H1 (cell line): ENCODE measurements around the gene HSF4. TPM values are rescaled to one million over a fixed set of nuclear protein-coding genes. Genes with fewer than 3 reads are reported as not detected.

Source experiments
- CTCF ChIA-PET: fragments of 300-600 bp; sonication (Branson Sonifier 250); formaldehyde crosslinking; loops from one replicate; lab custom pipeline; 2021; ENCODE audit not compliant: partially characterized antibody; lab: Charles Lee
- POLR2A ChIA-PET: fragments of 300-600 bp; sonication (Branson Sonifier 250); formaldehyde crosslinking; loops from one replicate; lab custom pipeline; 2021; ENCODE audit warnings: inconsistent platforms; ENCODE audit not compliant: partially characterized antibody; lab: Charles Lee
- DNase-seq, 2 experiments: peaks; one replicate each; pipeline versions ENCODE4 v3.0.0 to v3.0.0-alpha.2; 2010 to 2022; ENCODE audit warnings: low spot score in 2 of 2, low read depth in 1 of 2, mixed read lengths in 1 of 2
- FAIRE-seq: peaks from 2 replicates; lab custom pipeline; 2011; peaks lifted over from hg19 to GRCh38; lab: Jason Lieb, UNC
- H2AFZ ChIP-seq: 2 replicates; pipeline ENCODE4 v1.8.1; 2012; ENCODE audit warnings: low read length, inconsistent platforms
- H2AK5ac ChIP-seq: 2 replicates; pipeline ENCODE4 v1.6.1; 2013; ENCODE audit warnings: low read depth, low read length
- H2BK120ac ChIP-seq: replicated peaks from 2 replicates; pipeline ENCODE3; 2013; ENCODE audit warnings: low read depth, low read length, inconsistent platforms
- H2BK12ac ChIP-seq: 2 replicates; pipeline ENCODE4 v1.6.1; 2013; ENCODE audit warnings: low read depth, low read length
- H2BK15ac ChIP-seq: 2 replicates; pipeline ENCODE4 v1.6.1; 2013; ENCODE audit warnings: low read length
- H2BK20ac ChIP-seq: 2 replicates; pipeline ENCODE4 v1.6.1; 2013; ENCODE audit warnings: low read length
- H2BK5ac ChIP-seq: 2 replicates; pipeline ENCODE4 v1.6.1; 2013; ENCODE audit warnings: low read depth, low read length
- H3K14ac ChIP-seq: 2 replicates; pipeline ENCODE4 v1.6.1; 2013; ENCODE audit warnings: inconsistent platforms; ENCODE audit not compliant: insufficient read length
- H3K18ac ChIP-seq: 2 replicates; pipeline ENCODE4 v1.6.1; 2013; ENCODE audit warnings: low read length; ENCODE audit errors: extremely low read depth
- H3K23ac ChIP-seq: 2 replicates; pipeline ENCODE4 v1.6.1; 2013; ENCODE audit warnings: inconsistent platforms; ENCODE audit not compliant: insufficient read length
- H3K23me2 ChIP-seq: 2 replicates; pipeline ENCODE4 v1.6.1; 2013; ENCODE audit warnings: low read depth, low read length
- H3K27ac ChIP-seq: 2 replicates; pipeline ENCODE4 v1.6.1; 2011; ENCODE audit warnings: low read depth, low read length, inconsistent platforms
- H3K27me3 ChIP-seq, 4 experiments: replicated peaks in 1 of 4; 1 replicate in 1 of 4; 2 replicates in 3 of 4; pipeline versions ENCODE4 v1.6.1 to v1.8.1; 2011 to 2013; ENCODE audit warnings: low read length in 3 of 4, mild to moderate bottlenecking in 3 of 4, inconsistent platforms in 2 of 4, mixed read lengths in 2 of 4, moderate library complexity in 1 of 4; ENCODE audit not compliant: control insufficient read depth in 3 of 4, insufficient read depth in 3 of 4; ENCODE audit errors: extremely low read depth in 1 of 4
- H3K36me3 ChIP-seq, 4 experiments: 2 replicates each; pipeline versions ENCODE4 v1.6.1 to v1.8.1; 2011 to 2013; ENCODE audit warnings: mild to moderate bottlenecking in 4 of 4, low read length in 3 of 4, moderate library complexity in 2 of 4, control low read depth in 1 of 4, inconsistent platforms in 1 of 4; ENCODE audit not compliant: insufficient read depth in 4 of 4, control insufficient read depth in 2 of 4
- H3K4ac ChIP-seq: replicated peaks from 2 replicates; pipeline ENCODE3; 2013; ENCODE audit warnings: low read length, low read depth, mixed read lengths, inconsistent platforms; ENCODE audit not compliant: insufficient read length
- H3K4me1 ChIP-seq, 4 experiments: replicated peaks in 1 of 4; 1 replicate in 1 of 4; 2 replicates in 3 of 4; pipeline versions ENCODE4 v1.6.1 to v1.8.1; 2011 to 2013; ENCODE audit warnings: low read length in 3 of 4, inconsistent platforms in 2 of 4, mixed read lengths in 1 of 4; ENCODE audit not compliant: insufficient read depth in 4 of 4, control insufficient read depth in 3 of 4
- H3K4me2 ChIP-seq, 2 experiments: 2 replicates each; pipeline versions ENCODE4 v1.6.1 to v1.8.1; 2011 to 2013; ENCODE audit warnings: low read depth in 2 of 2, low read length in 2 of 2, control low read depth in 1 of 2, inconsistent platforms in 1 of 2, mild to moderate bottlenecking in 1 of 2; ENCODE audit not compliant: insufficient read depth in 1 of 2
- H3K4me3 ChIP-seq, 4 experiments: fragments of 200-600, 300-600 bp in 1 of 4; sonication (generic), shearing (Covaris generic), sonication (Bioruptor Twin) in 1 of 4; 2 replicates each; pipeline versions ENCODE4 v1.5.1 to v1.8.1; 2011 to 2016; ENCODE audit warnings: low read length in 4 of 4, low read depth in 3 of 4, control low read depth in 2 of 4, inconsistent platforms in 2 of 4, mild to moderate bottlenecking in 2 of 4, mixed read lengths in 1 of 4, moderate library complexity in 1 of 4; ENCODE audit not compliant: insufficient read depth in 2 of 4; ENCODE audit errors: extremely low read depth in 1 of 4
- H3K56ac ChIP-seq: replicated peaks from 2 replicates; pipeline ENCODE3; 2013; ENCODE audit warnings: low read depth, mild to moderate bottlenecking, mixed read lengths, low read length, inconsistent platforms; ENCODE audit not compliant: insufficient read length
- H3K79me1 ChIP-seq: 2 replicates; pipeline ENCODE4 v1.6.1; 2013; ENCODE audit warnings: low read depth, low read length, control low read depth
- H3K79me2 ChIP-seq, 2 experiments: 2 replicates each; pipeline versions ENCODE4 v1.6.1 to v1.8.1; 2012 to 2013; ENCODE audit warnings: low read length in 2 of 2, mild to moderate bottlenecking in 2 of 2, inconsistent platforms in 1 of 2; ENCODE audit not compliant: insufficient read depth in 2 of 2, control insufficient read depth in 1 of 2
- H3K9ac ChIP-seq, 4 experiments: replicated peaks in 1 of 4; 1 replicate in 1 of 4; 2 replicates in 3 of 4; pipeline versions ENCODE4 v1.6.1 to v1.8.1; 2011 to 2013; ENCODE audit warnings: low read depth in 3 of 4, low read length in 3 of 4, control low read depth in 2 of 4, mild to moderate bottlenecking in 2 of 4, moderate library complexity in 2 of 4, inconsistent platforms in 1 of 4; ENCODE audit errors: extremely low read depth in 1 of 4
- H3K9me3 ChIP-seq, 2 experiments: 2 replicates each; pipeline versions ENCODE4 v1.6.1 to v1.8.1; 2012 to 2013; ENCODE audit warnings: mild to moderate bottlenecking in 2 of 2, moderate library complexity in 2 of 2, control low read depth in 1 of 2, inconsistent platforms in 1 of 2, low read depth in 1 of 2, low read length in 1 of 2, mixed read lengths in 1 of 2; ENCODE audit not compliant: insufficient read depth in 2 of 2
- H4K20me1 ChIP-seq, 2 experiments: replicated peaks in 1 of 2; 2 replicates each; pipeline versions ENCODE3 to v1.8.1; 2011 to 2013; ENCODE audit warnings: inconsistent platforms in 2 of 2, low read length in 2 of 2, mild to moderate bottlenecking in 1 of 2; ENCODE audit not compliant: insufficient read depth in 2 of 2, control insufficient read depth in 1 of 2
- H4K5ac ChIP-seq: 2 replicates; pipeline ENCODE4 v1.6.1; 2013; ENCODE audit warnings: low read length, low read depth, mixed read lengths, inconsistent platforms; ENCODE audit not compliant: insufficient read length
- H4K8ac ChIP-seq: 2 replicates; pipeline ENCODE4 v1.8.0; 2013; ENCODE audit warnings: mild to moderate bottlenecking, moderate library complexity, low read length, inconsistent platforms; ENCODE audit not compliant: insufficient read depth; ENCODE audit errors: extremely low read depth
- H4K91ac ChIP-seq: replicated peaks from 2 replicates; pipeline ENCODE3; 2013; ENCODE audit warnings: low read length, mixed read lengths, inconsistent platforms; ENCODE audit not compliant: insufficient read length
- ASH2L ChIP-seq: fragments of 200-600, 300-600 bp; sonication (generic); IDR thresholded peaks from one replicate; pipeline ENCODE4 v1.7.1; 2017; ENCODE audit warnings: low read length
- HDAC2 ChIP-seq, 2 experiments: fragments of 300-600 bp in 1 of 2; sonication (generic) in 1 of 2; IDR thresholded peaks; 2 replicates each; pipeline ENCODE4 v1.6.1; 2011 to 2012; ENCODE audit warnings: low read depth in 2 of 2, low read length in 2 of 2, mild to moderate bottlenecking in 2 of 2, moderate library complexity in 2 of 2, borderline replicate concordance in 1 of 2, inconsistent platforms in 1 of 2
- JUN ChIP-seq: IDR thresholded peaks from 2 replicates; pipeline ENCODE4 v1.6.1; 2011; ENCODE audit warnings: low read depth, mild to moderate bottlenecking, improper control_type of control experiment, low read length
- JUND ChIP-seq: IDR thresholded peaks from 2 replicates; pipeline ENCODE4 v1.6.1; 2011; ENCODE audit warnings: mild to moderate bottlenecking, improper control_type of control experiment, low read length
- POLR2AphosphoS5 ChIP-seq: IDR thresholded peaks from 2 replicates; pipeline ENCODE4 v1.6.1; 2011; ENCODE audit warnings: low read depth, low read length
- RNF2 ChIP-seq: fragments of 200-900, 300-1000 bp; sonication (generic); IDR thresholded peaks from 2 replicates; pipeline ENCODE4 v1.7.1; 2016; ENCODE audit warnings: borderline replicate concordance, low read depth, mild to moderate bottlenecking, antibody characterized with exemption, low read length; ENCODE audit not compliant: poor library complexity, severe bottlenecking; ENCODE audit errors: missing control alignments
- SUZ12 ChIP-seq: fragments of 200-600 bp; sonication (generic); IDR thresholded peaks from 2 replicates; pipeline ENCODE4 v1.6.1; 2012; ENCODE audit warnings: mild to moderate bottlenecking, inconsistent platforms, low read length, moderate library complexity, mixed read lengths
- TAF7 ChIP-seq: optimal IDR thresholded peaks from 2 replicates; pipeline ENCODE3; 2011; ENCODE audit warnings: low read depth, mild to moderate bottlenecking, inconsistent platforms, low read length, moderate library complexity, borderline replicate concordance
- TBP ChIP-seq: IDR thresholded peaks from 2 replicates; pipeline ENCODE4 v1.6.1; 2011; ENCODE audit warnings: low read depth, low read length, improper control_type of control experiment
- TEAD4 ChIP-seq: IDR thresholded peaks from 2 replicates; pipeline ENCODE4 v1.6.1; 2012; ENCODE audit warnings: low read depth, low read length, inconsistent platforms, mixed read lengths
- YY1 ChIP-seq: IDR thresholded peaks from 2 replicates; pipeline ENCODE4 v1.6.1; 2011; ENCODE audit warnings: low read depth, mild to moderate bottlenecking, low read length
- WGBS, 2 experiments: shearing (Covaris generic) in 1 of 2; methylation state at CpG; one replicate each; pipeline versions ENCODE4 v1.1.6 to v1.1.7; 2013 to 2015; ENCODE audit warnings: low lambda C conversion rate in 2 of 2, mixed read lengths in 2 of 2, inconsistent platforms in 1 of 2, low coverage in 1 of 2, missing lambda C conversion rate in 1 of 2; ENCODE audit not compliant: insufficient replicate concordance in 2 of 2, insufficient coverage in 1 of 2, insufficient read length in 1 of 2; ENCODE audit errors: extremely low coverage in 1 of 2, missing lambda C conversion rate in 1 of 2; 5-methylcytosine and 5-hydroxymethylcytosine counted together
- polyA plus RNA-seq, 7 experiments: library from polyadenylated mRNA; depleted of rRNA in 3 of 7; stranded (reverse) in 5 of 7; unstranded in 2 of 7; fragments of >200 nt in 5 of 7; fragments of 200-250 nt in 2 of 7; gene quantifications; 1 replicate in 5 of 7; 2 replicates in 1 of 7; 4 replicates in 1 of 7; pipeline versions ENCODE4 v1.2.1 to v1.2.3, GENCODE V29; 2011 to 2013; ENCODE audit warnings: missing spikeins in 2 of 7, mixed read lengths in 2 of 7
- total RNA-seq: library from RNA; stranded (reverse); fragmentation: NEBNext Ultra II Directional; extraction: Animal tissue kit (Norgen Biotek cat#: 25700); gene quantifications from 2 replicates; pipeline ENCODE4 v1.2.1, GENCODE V29; 2021

Gene HSF4
- total and polyA plus RNA-seq, 2 of the 8 experiments (the other 6 are each of a cell fraction or from before 2014, with no cell fraction given), result 0.14 TPM; not detected in 1

- FAIRE-seq, result no peak
- peak overlapping the region; percentile 17 to 65 (median 36) for H3K4me3 ChIP-seq
- TF ChIP-seq TBP (no peak), TAF7 (no peak), YY1 (no peak), RNF2 (peak; percentile 37), POLR2AphosphoS5 (no peak), JUN (no peak), SUZ12 (peak; percentile 79), TEAD4 (no peak), JUND (no peak), HDAC2 (IDR thresholded peaks at IDR 0.05; ENCODE audit: borderline replicate concordance in 1 of 2, low read depth in 2 of 2, low read length in 2 of 2) (no peak), ASH2L (no peak)
Measured at GRCh38 chr16:67170949-67171649, 6.6 kb downstream of the HSF4 start.

More at GRCh38 chr16:67170949-67171649, 6.6 kb downstream of the HSF4 start:
- no peak for DNase-seq
- Histone ChIP-seq H3K27ac (no peak overlapping the region), H3K4me2 (peak overlapping the region; percentile 79 to 89), H2BK120ac (no peak overlapping the region), H3K23ac (no peak overlapping the region), H2BK20ac (no peak overlapping the region; the same call in 1 of the 2 replicates), H4K91ac (no peak overlapping the region), H3K4ac (no peak overlapping the region), H4K20me1 (peaks cover 4 to 23% of the 10 kb centered on the region in 2 experiments), H4K5ac (no peak overlapping the region), H3K79me1 (peaks cover 2% of the 10 kb centered on the region; the same call in 1 of the 2 replicates), H3K36me3 (no peaks in the 10 kb centered on the region), H3K79me2 (no peaks in the 10 kb centered on the region), H3K9me3 (no peaks in the 10 kb centered on the region), H2BK12ac (peak overlapping the region; percentile 3; the same call in 1 of the 2 replicates), H3K9ac (no peak overlapping the region; a peak in 1 of 7 replicates), H3K56ac (peak overlapping the region; percentile 21), H2BK15ac (peak overlapping the region; percentile 46; the same call in 1 of the 2 replicates), H3K14ac (no peak overlapping the region), H3K23me2 (peaks cover 21% of the 10 kb centered on the region), H2BK5ac (no peak overlapping the region), H3K18ac (peak overlapping the region; percentile 53; the same call in 1 of the 2 replicates), H4K8ac (peak overlapping the region; percentile 81; the same call in 1 of the 2 replicates), H2AFZ (peak overlapping the region; percentile 67; the same call in 1 of the 2 replicates), H2AK5ac (0 out of 2 replicates have a peak overlapping the region, but pooled peaks have one; percentile 69), H3K27me3 (peaks cover 74 to 97% (median 95%) of the 10 kb centered on the region in 4 experiments), H3K4me1 (peaks cover 0 to 38% (median 27%) of the 10 kb centered on the region in 4 experiments; a peak in 6 of 7 replicates)
- POLR2A ChIA-PET, result interaction anchor here (1.1 to 2.7 kb wide), 6 partner anchors 10 to 156 kb away, joined by 4 to 11 read pairs (median 6); partner anchors contain the start of genes ELMO3, FBXL8 and TRADD
- WGBS, 2 experiments, result 29% methylated on average over 14 of the region's 14 CpGs; no CpG with 5 or more reads in 1 of the 2 experiments
- CTCF ChIA-PET, result interaction anchor here (0.6 to 19.3 kb wide), 16 partner anchors 9 to 254 kb away, joined by 3 to 291 read pairs (median 4); partner anchors contain the start of genes B3GNT9, CES3, ELMO3 and EXOC3L1
